Common myeloid progenitor, CD34-positive (primary cell): Measurements from ENCODE around the gene SMC1B.

Experiments used
- CTCF ChIA-PET: fragments of 350-600 bp; sonication (Branson Sonifier 250); formaldehyde crosslinking; loops from one replicate; lab custom pipeline; 2021; ENCODE audit warnings: antibody characterized with exemption; lab: Charles Lee
- POLR2A ChIA-PET: fragments of 350-600 bp; sonication (Branson Sonifier 250); formaldehyde crosslinking; loops from one replicate; lab custom pipeline; 2021; ENCODE audit warnings: antibody characterized with exemption; lab: Charles Lee
- DNase-seq, 3 donors: peaks; one replicate each; pipeline versions ENCODE4 v3.0.0 to v3.0.0-alpha.2; 2013
- H3K27ac ChIP-seq, 2 experiments: 1 replicate in 1 of 2; 2 replicates in 1 of 2; pipeline ENCODE4 v1.7.0; 2013; ENCODE audit warnings: inconsistent platforms in 2 of 2, low read length in 2 of 2, mild to moderate bottlenecking in 2 of 2, low read depth in 1 of 2, moderate library complexity in 1 of 2; ENCODE audit not compliant: severe bottlenecking in 2 of 2, insufficient read depth in 1 of 2, poor library complexity in 1 of 2
- H3K27me3 ChIP-seq, 5 experiments: replicated peaks in 2 of 5; 1 replicate in 3 of 5; 2 replicates in 2 of 5; pipeline versions ENCODE4 v1.6.1 to v1.7.0; 2013; ENCODE audit warnings: low read length in 4 of 5, mild to moderate bottlenecking in 2 of 5, moderate library complexity in 2 of 5, inconsistent platforms in 1 of 5; ENCODE audit not compliant: insufficient read depth in 5 of 5, control insufficient read depth in 4 of 5
- H3K36me3 ChIP-seq, 4 experiments: 1 replicate in 2 of 4; 2 replicates in 2 of 4; pipeline versions ENCODE4 v1.6.1 to v1.7.0; 2013; ENCODE audit warnings: low read length in 3 of 4, control low read depth in 1 of 4, mild to moderate bottlenecking in 1 of 4; ENCODE audit not compliant: control insufficient read depth in 4 of 4, insufficient read depth in 4 of 4
- H3K4me1 ChIP-seq, 4 experiments: 1 replicate in 3 of 4; 2 replicates in 1 of 4; pipeline versions ENCODE4 v1.6.1 to v1.7.1; 2013; ENCODE audit warnings: low read length in 3 of 4, mild to moderate bottlenecking in 3 of 4, control low read depth in 1 of 4, inconsistent platforms in 1 of 4, moderate library complexity in 1 of 4; ENCODE audit not compliant: control insufficient read depth in 4 of 4, insufficient read depth in 4 of 4; ENCODE audit errors: control extremely low read depth in 1 of 4
- H3K4me3 ChIP-seq, 7 experiments: 1 replicate in 4 of 7; 2 replicates in 3 of 7; pipeline versions ENCODE4 v1.5.1 to v1.7.0; 2013; ENCODE audit warnings: mild to moderate bottlenecking in 7 of 7, low read length in 6 of 7, moderate library complexity in 6 of 7, inconsistent platforms in 2 of 7, low read depth in 2 of 7, control low read depth in 1 of 7; ENCODE audit not compliant: insufficient read depth in 4 of 7, control insufficient read depth in 1 of 7; ENCODE audit errors: extremely low read depth in 1 of 7
- H3K9me3 ChIP-seq, 5 experiments: 1 replicate in 4 of 5; 2 replicates in 1 of 5; pipeline versions ENCODE4 v1.6.1 to v1.7.1; 2013; ENCODE audit warnings: low read length in 4 of 5, mild to moderate bottlenecking in 2 of 5, inconsistent platforms in 1 of 5, low read depth in 1 of 5, moderate library complexity in 1 of 5; ENCODE audit not compliant: control insufficient read depth in 4 of 5, insufficient read depth in 2 of 5; ENCODE audit errors: control extremely low read depth in 1 of 5
- WGBS: methylation state at CpG from one replicate; pipeline ENCODE4 v1.1.5; 2013; ENCODE audit not compliant: insufficient coverage; 5-methylcytosine and 5-hydroxymethylcytosine counted together

The SMC1B gene

GRCh38 chr22:45340323-45340722, 73.1 kb downstream of the SMC1B start:
- H3K36me3 ChIP-seq: peaks cover 0 to 33% (median 13%) of the 10 kb centered on the region in 4 experiments
- no peak overlapping the region for H3K27ac ChIP-seq
- no peak for DNase-seq
- no peak overlapping the region for H3K4me3 ChIP-seq
- ChIA-PET CTCF (no interaction called here), POLR2A (no interaction called here)
- no peaks in the 10 kb centered on the region for H3K27me3 ChIP-seq
- WGBS: 89% methylated on average over 8 of the region's 8 CpGs
- no peaks in the 10 kb centered on the region for H3K9me3 ChIP-seq
- peaks cover 2 to 39% (median 21%) of the 10 kb centered on the region in 4 experiments for H3K4me1 ChIP-seq

GRCh38 chr22:45338795-45339194, 74.6 kb downstream of the SMC1B start:
- CTCF ChIA-PET: interaction anchor here (1.0 to 1.5 kb wide), 2 partner anchors 12 to 21 kb away, joined by 4 to 6 read pairs; no protein-coding TSS in a partner anchor
- peaks cover 0 to 46% (median 18%) of the 10 kb centered on the region in 4 experiments for H3K36me3 ChIP-seq

DNA sequence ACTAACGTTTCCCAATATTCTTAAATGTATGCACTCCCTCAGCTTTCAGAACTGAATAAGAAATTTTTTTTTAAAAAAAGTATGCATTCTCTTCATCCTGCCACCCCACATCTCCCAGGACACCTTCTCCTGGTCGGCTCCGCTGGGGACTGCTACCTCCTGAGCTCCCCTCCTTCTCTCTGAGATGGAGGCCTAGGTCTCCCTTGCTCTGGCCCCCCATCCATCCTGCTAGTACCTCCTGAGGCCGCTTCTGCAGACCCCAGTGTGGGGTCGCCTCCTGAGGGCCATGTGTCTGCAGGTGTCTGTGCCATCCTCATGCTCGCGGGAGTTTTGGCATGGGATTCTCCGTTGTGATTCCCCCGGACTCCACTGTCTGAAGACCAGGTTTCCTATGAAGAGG, 75.9 kb downstream of the SMC1B start:
- POLR2A ChIA-PET: interaction anchor here (0.6 kb wide), 1 partner anchor 96 kb away, joined by 3 read pairs; no protein-coding TSS in a partner anchor
- 87% methylated on average over 8 of the region's 9 CpGs for WGBS

More at GRCh38 chr22:45338795-45339194, 74.6 kb downstream of the SMC1B start:
- Histone ChIP-seq H3K9me3 (no peaks in the 10 kb centered on the region), H3K27ac (no peak overlapping the region), H3K27me3 (no peaks in the 10 kb centered on the region), H3K4me3 (no peak overlapping the region), H3K4me1 (peaks cover 2 to 48% (median 21%) of the 10 kb centered on the region in 4 experiments)
- POLR2A ChIA-PET: interaction anchor here (0.8 kb wide), 1 partner anchor 63 kb away, joined by 3 read pairs; no protein-coding TSS in a partner anchor
- WGBS: 98% methylated on average over 6 of the region's 7 CpGs
- DNase-seq: no peak

DNA sequence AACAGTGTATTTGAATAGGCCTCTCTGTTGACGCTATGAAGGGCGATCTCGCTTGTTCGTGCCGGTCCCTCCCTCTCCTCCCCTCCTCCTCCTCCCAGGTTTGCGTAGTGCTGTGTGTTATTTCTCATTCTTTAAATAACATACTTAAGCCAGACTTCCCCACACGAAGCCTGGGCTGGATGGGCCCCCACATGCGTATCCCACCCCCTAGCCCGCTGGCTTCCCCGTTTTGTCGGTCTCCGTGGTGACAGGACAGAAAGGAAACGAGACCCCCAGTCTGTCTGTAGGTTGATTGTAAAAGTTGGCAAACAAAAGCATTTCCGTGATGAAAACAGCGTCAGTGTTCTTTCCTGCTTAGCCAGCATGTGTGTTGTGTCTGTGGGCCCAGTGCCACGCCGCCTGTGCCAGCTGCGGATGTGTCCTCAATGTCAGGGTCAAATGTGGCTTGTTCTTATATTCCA, 76.4 kb downstream of the SMC1B start:
- ChIA-PET POLR2A (interaction anchor here (0.6 to 0.7 kb wide), 3 partner anchors 11 to 96 kb away, joined by 3 to 5 read pairs (median 4); no protein-coding TSS in a partner anchor), CTCF (interaction anchor here (1.0 to 1.3 kb wide), 5 partner anchors 10 to 61 kb away, joined by 3 to 5 read pairs (median 3); partner anchors contain the start of gene FAM118A)
- Histone ChIP-seq H3K9me3 (no peaks in the 10 kb centered on the region), H3K4me1 (peaks cover 2 to 51% (median 21%) of the 10 kb centered on the region in 4 experiments), H3K36me3 (peaks cover 6 to 50% (median 20%) of the 10 kb centered on the region in 4 experiments), H3K4me3 (peak overlapping the region in 3 of 7 experiments; percentile 28 to 57 (median 46)), H3K27me3 (no peaks in the 10 kb centered on the region), H3K27ac (peak overlapping the region; percentile 84 to 87)
- peak; percentile 90 to 98 (median 92) for DNase-seq
- 0% methylated on average over 3 of the region's 18 CpGs for whole genome bisulfite sequencing

More for the DNA sequence above, 75.9 kb downstream of the SMC1B start:
- no peaks in the 10 kb centered on the region for H3K9me3 ChIP-seq
- CTCF ChIA-PET: interaction anchor here (1.3 kb wide), 1 partner anchor 27 kb away, joined by 3 read pairs; no protein-coding TSS in a partner anchor
- H3K27me3 ChIP-seq: no peaks in the 10 kb centered on the region
- peak overlapping the region in 1 of 7 experiments; percentile 6 for H3K4me3 ChIP-seq
- H3K4me1 ChIP-seq: peaks cover 2 to 51% (median 21%) of the 10 kb centered on the region in 4 experiments
- peaks cover under 1 to 47% (median 18%) of the 10 kb centered on the region in 4 experiments for H3K36me3 ChIP-seq
- H3K27ac ChIP-seq: peak overlapping the region; percentile 84 to 87
- no peak for DNase-seq

- no peaks in the 10 kb centered on the region for H3K9me3 ChIP-seq
- H3K4me1 ChIP-seq: peaks cover 2 to 43% (median 18%) of the 10 kb centered on the region in 4 experiments
- H3K4me3 ChIP-seq: peak overlapping the region in 2 of 7 experiments; percentile 13 to 57
- H3K36me3 ChIP-seq: peaks cover 7 to 51% (median 24%) of the 10 kb centered on the region in 4 experiments
- H3K27me3 ChIP-seq: no peaks in the 10 kb centered on the region
- CTCF ChIA-PET: interaction anchor here (0.7 to 1.5 kb wide), 13 partner anchors 9 to 99 kb away, joined by 3 to 5 read pairs (median 3); partner anchors contain the start of genes FAM118A, RIBC2 and SMC1B
- POLR2A ChIA-PET: interaction anchor here (0.7 to 1.3 kb wide), 3 partner anchors 27 to 78 kb away, joined by 4 read pairs; no protein-coding TSS in a partner anchor
- H3K27ac ChIP-seq: peak overlapping the region; percentile 84 to 87
- peak in 2 of 3 donors; percentile 48 to 69 for DNase-seq
- WGBS: 87% methylated on average over 18 of the region's 29 CpGs
Measured at GRCh38 chr22:45335854-45336522, 77.4 kb downstream of the SMC1B start.

GRCh38 chr22:45335021-45335818, 78.2 kb downstream of the SMC1B start:
- ChIA-PET CTCF (interaction anchor here (0.7 to 1.9 kb wide), 8 partner anchors 9 to 99 kb away, joined by 3 to 6 read pairs (median 4); partner anchors contain the start of gene RIBC2), POLR2A (interaction anchor here (0.7 to 1.3 kb wide), 2 partner anchors 22 to 79 kb away, joined by 3 to 4 read pairs; no protein-coding TSS in a partner anchor)
- no peak for DNase-seq
- no peaks in the 10 kb centered on the region for H3K27me3 ChIP-seq
- peaks cover 7 to 54% (median 27%) of the 10 kb centered on the region in 4 experiments for H3K36me3 ChIP-seq
- H3K9me3 ChIP-seq: no peaks in the 10 kb centered on the region
- no peak overlapping the region for H3K27ac ChIP-seq
- no peak overlapping the region for H3K4me3 ChIP-seq
- H3K4me1 ChIP-seq: peaks cover 2 to 40% (median 18%) of the 10 kb centered on the region in 4 experiments
- 87% methylated on average over 25 of the region's 26 CpGs for WGBS
